ENCODE results near the gene MAG. TPM values are rescaled to one million over a fixed set of nuclear protein-coding genes. Genes with fewer than 3 reads are reported as not detected.

MAG gene
- polyA plus RNA-seq, 12 donors, result 0.11 to 1.3 (median 0.37) TPM; not detected in 4

- no peak for DNase-seq
Observed at GRCh38 chr19:35314858-35315470, 23.0 kb downstream of the MAG start.

GRCh38 chr19:35315883-35316282 is 23.9 kb downstream of the MAG start:
- no peak for DNase-seq

- no peak for DNase-seq
Observed at GRCh38 chr19:35316560-35316959, 24.6 kb downstream of the MAG start.

GRCh38 chr19:35317464-35318043 is 25.6 kb downstream of the MAG start:
- no peak for DNase-seq

GRCh38 chr19:35318679-35319448 is 26.9 kb downstream of the MAG start:
- DNase-seq, result no peak

- DNase-seq, result no peak
Observed at GRCh38 chr19:35320065-35320713, 28.2 kb downstream of the MAG start.

- DNase-seq, result no peak
Observed at GRCh38 chr19:35321291-35321690, 29.3 kb downstream of the MAG start.

- no peak for DNase-seq
Observed at GRCh38 chr19:35322014-35322413, 30.1 kb downstream of the MAG start.

GRCh38 chr19:35327642-35328041 is 35.7 kb downstream of the MAG start:
- DNase-seq, result no peak

- DNase-seq, result no peak
Observed at GRCh38 chr19:35328851-35329285, 36.9 kb downstream of the MAG start, which contains the start of gene CD22. Gene CD22 (plus strand): TSS chr19:35329187. CDS start chr19:35332041, 2,854 bp downstream.

- DNase-seq, result no peak
Observed at GRCh38 chr19:35329323-35329722, 37.4 kb downstream of the MAG start.

- DNase-seq, result no peak
Observed at GRCh38 chr19:35330475-35330874, 38.5 kb downstream of the MAG start.

GRCh38 chr19:35331551-35332214 is 39.7 kb downstream of the MAG start:
- DNase-seq, result no peak

- DNase-seq, result no peak
Observed at GRCh38 chr19:35332817-35333216, 40.9 kb downstream of the MAG start.

- no peak for DNase-seq
Observed at GRCh38 chr19:35334144-35334753, 42.3 kb downstream of the MAG start.

GRCh38 chr19:35336166-35336955 is 44.4 kb downstream of the MAG start:
- no peak for DNase-seq

GRCh38 chr19:35337097-35337983 is 45.4 kb downstream of the MAG start:
- no peak for DNase-seq

GRCh38 chr19:35337984-35338296 is 46.0 kb downstream of the MAG start:
- DNase-seq, result no peak

GRCh38 chr19:35340431-35340830 is 48.5 kb downstream of the MAG start:
- no peak for DNase-seq

GRCh38 chr19:35341006-35341405 is 49.0 kb downstream of the MAG start:
- no peak for DNase-seq
